K562 (cell line): ENCODE results near the gene FAM107B. TPM values are rescaled to one million over a fixed set of nuclear protein-coding genes. Genes with fewer than 3 reads are reported as not detected.

Experiments used
- ATAC-seq: fragments of 200-7000 bp; cut with Tn5 transposase; 3 replicates; pipeline ENCODE4 v1.9.1; 2020; ENCODE audit warnings: moderate library complexity
- BruUV-seq: library from RNA; stranded (reverse); fragments of 400-500 nt; replicated peaks from 2 replicates; lab custom pipeline; 2021; lab: Mats Ljungman, UMichigan
- CTCF ChIA-PET: fragments of 300-600 bp; formaldehyde crosslinking; extraction: SDS; loops from one replicate; lab custom pipeline; 2021; ENCODE audit warnings: low intra/inter-chr PET ratio; lab: Yijun Ruan, JAX
- POLR2A ChIA-PET: fragments of 300-600, 350-650 bp; sonication (Branson Sonifier 250); formaldehyde crosslinking; extraction: SDS; loops from one replicate; lab custom pipeline; 2021; ENCODE audit warnings: antibody characterized with exemption, inconsistent platforms; lab: Yijun Ruan, JAX
- DNase-seq, 4 experiments: peaks; one replicate each; pipeline versions ENCODE4 v3.0.0 to v3.0.0-alpha.2; 2011 to 2018; ENCODE audit warnings: low spot score in 3 of 4, mixed read lengths in 3 of 4; ENCODE audit errors: extremely low read depth in 1 of 4
- FAIRE-seq: peaks from 2 replicates; lab custom pipeline; 2011; peaks lifted over from hg19 to GRCh38; lab: Jason Lieb, UNC
- H2AFZ ChIP-seq: 2 replicates; pipeline ENCODE4 v1.6.0; 2011; ENCODE audit warnings: low read depth, low read length, control low read depth, inconsistent platforms
- H3K27ac ChIP-seq: fragments of 200-600 bp; 3 replicates; pipeline ENCODE4 v1.8.0; 2011; ENCODE audit warnings: low read depth, mild to moderate bottlenecking, control low read depth, inconsistent platforms, low read length, moderate library complexity, mixed read lengths; ENCODE audit errors: extremely low read depth
- H3K27me3 ChIP-seq, 2 experiments: fragments of 300-600 bp in 1 of 2; 2 replicates in 1 of 2; 3 replicates in 1 of 2; pipeline versions ENCODE4 v1.6.0 to v1.8.0; 2011; ENCODE audit warnings: inconsistent platforms in 2 of 2, low read length in 2 of 2, mild to moderate bottlenecking in 1 of 2, mixed read lengths in 1 of 2, moderate library complexity in 1 of 2; ENCODE audit not compliant: control insufficient read depth in 2 of 2, insufficient read depth in 2 of 2
- H3K36me3 ChIP-seq: fragments of 300-600 bp; 3 replicates; pipeline ENCODE4 v1.8.0; 2011; ENCODE audit warnings: mild to moderate bottlenecking, low read length, inconsistent platforms; ENCODE audit not compliant: control insufficient read depth, insufficient read depth
- H3K4me1 ChIP-seq, 2 experiments: fragments of 200-600 bp in 1 of 2; replicated peaks in 1 of 2; 2 replicates in 1 of 2; 3 replicates in 1 of 2; pipeline versions ENCODE4 v1.5.1 to v1.8.0; 2011; ENCODE audit warnings: inconsistent platforms in 2 of 2, low read length in 2 of 2, mild to moderate bottlenecking in 1 of 2, mixed read lengths in 1 of 2, moderate library complexity in 1 of 2; ENCODE audit not compliant: control insufficient read depth in 2 of 2, insufficient read depth in 2 of 2
- H3K4me2 ChIP-seq: 2 replicates; pipeline ENCODE4 v1.6.1; 2011; ENCODE audit warnings: low read length, control low read depth, inconsistent platforms, mixed read lengths; ENCODE audit not compliant: insufficient read depth
- H3K4me3 ChIP-seq: fragments of 200-600 bp; sonication (generic), shearing (Covaris generic); 2 replicates; pipeline ENCODE4 v1.5.1; 2016; ENCODE audit warnings: control low read depth, inconsistent platforms
- H3K79me2 ChIP-seq: fragments of 200-600 bp; 3 replicates; pipeline ENCODE4 v1.8.0; 2011; ENCODE audit warnings: low read length, inconsistent platforms; ENCODE audit not compliant: control insufficient read depth, insufficient read depth
- H3K9ac ChIP-seq, 2 experiments: 2 replicates each; pipeline versions ENCODE4 v1.6.0 to v1.6.1; 2011; ENCODE audit warnings: low read depth in 2 of 2, low read length in 2 of 2, control low read depth in 1 of 2, inconsistent platforms in 1 of 2, mild to moderate bottlenecking in 1 of 2, mixed read lengths in 1 of 2; ENCODE audit not compliant: insufficient read depth in 1 of 2
- H3K9me1 ChIP-seq: one replicate; pipeline ENCODE4 v1.6.0; 2011; ENCODE audit warnings: inconsistent platforms, mild to moderate bottlenecking, low read length, moderate library complexity; ENCODE audit not compliant: control insufficient read depth, insufficient read depth
- H3K9me3 ChIP-seq: replicated peaks from 2 replicates; pipeline ENCODE4 v1.5.1; 2011; ENCODE audit warnings: low read depth, low read length, inconsistent platforms; ENCODE audit not compliant: control insufficient read depth, insufficient read depth
- H4K20me1 ChIP-seq: replicated peaks from 2 replicates; pipeline ENCODE4 v1.6.1; 2011; ENCODE audit warnings: low read length, inconsistent platforms, mixed read lengths; ENCODE audit not compliant: control insufficient read depth, insufficient read depth
- DDX20 ChIP-seq: fragments of 450-650 bp; IDR thresholded peaks from 2 replicates; pipeline ENCODE4 v1.6.1; 2016; ENCODE audit warnings: missing genetic modification characterization, low read depth, mild to moderate bottlenecking, missing compliant biosample characterization, moderate library complexity
- GMEB1 ChIP-seq: fragments of 250-450 bp; sonication (Bioruptor Pico); IDR thresholded peaks from 2 replicates; pipeline ENCODE4 v1.4.0; 2020; ENCODE audit warnings: mild to moderate bottlenecking
- NCOA1 ChIP-seq: fragments of 450-650 bp; IDR thresholded peaks from 2 replicates; pipeline ENCODE4 v1.6.1; 2016; ENCODE audit warnings: low read depth
- ZFPM2 ChIP-seq: fragments of 250-450 bp; sonication (Bioruptor Pico); IDR thresholded peaks from 2 replicates; pipeline ENCODE4 v1.5.1; 2022; ENCODE audit warnings: mild to moderate bottlenecking
- ZNF146 ChIP-seq: IDR thresholded peaks from one replicate; pipeline ENCODE4 v1.6.1; 2018; ENCODE audit warnings: missing compliant biosample characterization; ENCODE audit not compliant: unreplicated experiment
- ZZZ3 ChIP-seq: fragments of 450-650 bp; IDR thresholded peaks from 2 replicates; pipeline ENCODE4 v1.6.1; 2016; ENCODE audit warnings: antibody characterized with exemption, mild to moderate bottlenecking, moderate library complexity
- WGBS: fragments of 100-300 bp; shearing (Covaris generic); methylation state at CpG from one replicate; pipeline ENCODE4 v1.1.6; 2016; ENCODE audit warnings: low coverage, mixed read lengths; ENCODE audit not compliant: insufficient coverage; ENCODE audit errors: missing lambda C conversion rate; 5-methylcytosine and 5-hydroxymethylcytosine counted together
- in situ Hi-C: fragments of 300-500 bp; cut with MboI; formaldehyde crosslinking; loops from 4 replicates; pipeline ENCODE4 v1.15.0; 2018; ENCODE audit warnings: inconsistent platforms, mixed read lengths
- intact Hi-C: fragments of 100-400 bp; cut with micrococcal nuclease; formaldehyde crosslinking; loops from 2 replicates; pipeline ENCODE4 v1.14.2; 2022
- polyA plus RNA-seq, 8 experiments: library from polyadenylated mRNA; depleted of rRNA in 4 of 8; stranded (reverse) in 5 of 8; unstranded in 3 of 8; fragments of >200 nt; fragmentation: Nextera tagmentation in 2 of 8; fragmentation: Illumina TruSeq in 1 of 8; extraction: Ambion mirVana in 2 of 8; extraction: Trizol in 1 of 8; gene quantifications; 2 replicates each; pipeline versions ENCODE4 v1.2.1 to v1.2.3, GENCODE V29; 2011 to 2014; ENCODE audit warnings: inconsistent platforms in 1 of 8, missing spikeins in 1 of 8
- total RNA-seq, 7 experiments: library from RNA; depleted of rRNA in 6 of 7; stranded (reverse); fragments of >200 nt in 6 of 7; fragmentation: Illumina TruSeq in 2 of 7; extraction: Trizol in 2 of 7; gene quantifications; 2 replicates each; pipeline versions ENCODE4 v1.2.1 to v1.2.3, GENCODE V29; 2011 to 2021; ENCODE audit warnings: low replicate concordance in 1 of 7
- TF ChIP-seq, protein P1 (sequence below): fragments of 250-450 bp; sonication (Bioruptor Pico); IDR thresholded peaks from 2 replicates; pipeline ENCODE4 v1.8.0; 2022; ENCODE audit warnings: moderate library complexity, mild to moderate bottlenecking, inconsistent platforms
- TF ChIP-seq, protein P2 (sequence below): fragments of 450-650 bp; IDR thresholded peaks from 2 replicates; pipeline ENCODE4 v1.6.1; 2018; ENCODE audit not compliant: partially characterized antibody

The FAM107B gene
- total and polyA plus RNA-seq, 9 of the 15 experiments (the other 6 are each of a cell fraction or from before 2014, with no cell fraction given): 0.40 to 2.8 (median 1.4) TPM

- H3K9me1 ChIP-seq: no peaks in the 10 kb centered on the region
- ATAC-seq: no peak
- no peaks in the 10 kb centered on the region for H3K9me3 ChIP-seq
- DNase-seq: no peak
- TF ChIP-seq GMEB1: no peak
- no peak for TF ChIP-seq DDX20 (tag)
- no peak for TF ChIP-seq NCOA1
- TF ChIP-seq ZFPM2: no peak
- no peak for TF ChIP-seq ZNF146 (CRISPR knock-in tag)
- TF ChIP-seq, protein P1, sequence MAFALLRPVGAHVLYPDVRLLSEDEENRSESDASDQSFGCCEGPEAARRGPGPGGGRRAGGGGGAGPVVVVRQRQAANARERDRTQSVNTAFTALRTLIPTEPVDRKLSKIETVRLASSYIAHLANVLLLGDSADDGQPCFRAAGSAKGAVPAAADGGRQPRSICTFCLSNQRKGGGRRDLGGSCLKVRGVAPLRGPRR (CRISPR knock-in tag): no peak
- TF ChIP-seq, protein P2, sequence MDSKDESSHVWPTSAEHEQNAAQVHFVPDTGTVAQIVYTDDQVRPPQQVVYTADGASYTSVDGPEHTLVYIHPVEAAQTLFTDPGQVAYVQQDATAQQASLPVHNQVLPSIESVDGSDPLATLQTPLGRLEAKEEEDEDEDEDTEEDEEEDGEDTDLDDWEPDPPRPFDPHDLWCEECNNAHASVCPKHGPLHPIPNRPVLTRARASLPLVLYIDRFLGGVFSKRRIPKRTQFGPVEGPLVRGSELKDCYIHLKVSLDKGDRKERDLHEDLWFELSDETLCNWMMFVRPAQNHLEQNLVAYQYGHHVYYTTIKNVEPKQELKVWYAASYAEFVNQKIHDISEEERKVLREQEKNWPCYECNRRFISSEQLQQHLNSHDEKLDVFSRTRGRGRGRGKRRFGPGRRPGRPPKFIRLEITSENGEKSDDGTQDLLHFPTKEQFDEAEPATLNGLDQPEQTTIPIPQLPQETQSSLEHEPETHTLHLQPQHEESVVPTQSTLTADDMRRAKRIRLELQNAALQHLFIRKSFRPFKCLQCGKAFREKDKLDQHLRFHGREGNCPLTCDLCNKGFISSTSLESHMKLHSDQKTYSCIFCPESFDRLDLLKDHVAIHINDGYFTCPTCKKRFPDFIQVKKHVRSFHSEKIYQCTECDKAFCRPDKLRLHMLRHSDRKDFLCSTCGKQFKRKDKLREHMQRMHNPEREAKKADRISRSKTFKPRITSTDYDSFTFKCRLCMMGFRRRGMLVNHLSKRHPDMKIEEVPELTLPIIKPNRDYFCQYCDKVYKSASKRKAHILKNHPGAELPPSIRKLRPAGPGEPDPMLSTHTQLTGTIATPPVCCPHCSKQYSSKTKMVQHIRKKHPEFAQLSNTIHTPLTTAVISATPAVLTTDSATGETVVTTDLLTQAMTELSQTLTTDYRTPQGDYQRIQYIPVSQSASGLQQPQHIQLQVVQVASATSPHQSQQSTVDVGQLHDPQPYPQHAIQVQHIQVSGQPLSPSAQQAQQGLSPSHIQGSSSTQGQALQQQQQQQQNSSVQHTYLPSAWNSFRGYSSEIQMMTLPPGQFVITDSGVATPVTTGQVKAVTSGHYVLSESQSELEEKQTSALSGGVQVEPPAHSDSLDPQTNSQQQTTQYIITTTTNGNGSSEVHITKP: no peak
- TF ChIP-seq ZZZ3: no peak
- TF ChIP-seq, all 486 proteins: peak for 0
- H3K4me3 ChIP-seq: no peak overlapping the region
- CTCF ChIA-PET: no interaction called here
- H3K9ac ChIP-seq: no peak overlapping the region
- H3K27me3 ChIP-seq: peaks cover 14 to 32% of the 10 kb centered on the region in 2 experiments
- WGBS: 19% methylated on average over 13 of the region's 13 CpGs
- H3K79me2 ChIP-seq: no peaks in the 10 kb centered on the region
- H2AFZ ChIP-seq: no peak overlapping the region
- H3K4me1 ChIP-seq: no peaks in the 10 kb centered on the region
- in situ Hi-C loops: no loop called here
- POLR2A ChIA-PET: no interaction called here
- no TSS peak for BruUV-seq
- no peak overlapping the region for H3K4me2 ChIP-seq
- intact Hi-C loops: no loop called here
- no peak overlapping the region for H3K27ac ChIP-seq
- FAIRE-seq: no peak
- no peaks in the 10 kb centered on the region for H4K20me1 ChIP-seq
- H3K36me3 ChIP-seq: no peaks in the 10 kb centered on the region
Measured at GRCh38 chr10:14580671-14581332, 193.9 kb downstream of the FAM107B start.
